Measurements from ENCODE around the gene GATD1.

Gene GATD1

DNA sequence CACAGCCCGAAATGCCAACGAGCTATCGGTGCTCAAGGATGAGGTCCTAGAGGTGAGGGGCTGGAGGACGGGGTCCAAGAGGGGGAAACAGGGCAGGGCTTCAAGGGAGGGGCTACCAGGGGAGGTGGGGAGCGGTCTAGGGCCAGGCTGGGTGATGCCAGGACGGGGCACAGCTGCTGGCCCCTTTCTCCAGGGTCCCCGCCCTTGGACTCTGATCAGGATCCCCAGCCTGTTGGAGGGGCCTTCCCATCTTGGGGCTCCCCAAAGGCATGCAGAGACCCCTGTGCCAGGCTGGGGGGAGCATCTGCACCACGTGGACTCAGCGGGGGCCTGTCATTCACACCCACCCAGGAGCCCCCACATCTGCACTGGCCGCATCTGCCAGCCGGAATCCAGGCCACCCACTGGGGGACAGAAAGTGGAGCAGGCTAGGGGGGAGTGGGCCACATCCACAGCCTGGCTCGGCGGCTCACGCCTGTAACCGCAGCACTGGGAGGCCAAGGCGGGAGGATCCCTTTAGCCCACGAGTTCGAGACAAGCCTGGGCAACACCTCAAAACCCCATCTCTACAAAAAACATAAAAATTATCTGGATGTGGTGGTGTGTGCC, 52.4 kb downstream of the GATD1 start:
- FAIRE-seq = no peak

DNA sequence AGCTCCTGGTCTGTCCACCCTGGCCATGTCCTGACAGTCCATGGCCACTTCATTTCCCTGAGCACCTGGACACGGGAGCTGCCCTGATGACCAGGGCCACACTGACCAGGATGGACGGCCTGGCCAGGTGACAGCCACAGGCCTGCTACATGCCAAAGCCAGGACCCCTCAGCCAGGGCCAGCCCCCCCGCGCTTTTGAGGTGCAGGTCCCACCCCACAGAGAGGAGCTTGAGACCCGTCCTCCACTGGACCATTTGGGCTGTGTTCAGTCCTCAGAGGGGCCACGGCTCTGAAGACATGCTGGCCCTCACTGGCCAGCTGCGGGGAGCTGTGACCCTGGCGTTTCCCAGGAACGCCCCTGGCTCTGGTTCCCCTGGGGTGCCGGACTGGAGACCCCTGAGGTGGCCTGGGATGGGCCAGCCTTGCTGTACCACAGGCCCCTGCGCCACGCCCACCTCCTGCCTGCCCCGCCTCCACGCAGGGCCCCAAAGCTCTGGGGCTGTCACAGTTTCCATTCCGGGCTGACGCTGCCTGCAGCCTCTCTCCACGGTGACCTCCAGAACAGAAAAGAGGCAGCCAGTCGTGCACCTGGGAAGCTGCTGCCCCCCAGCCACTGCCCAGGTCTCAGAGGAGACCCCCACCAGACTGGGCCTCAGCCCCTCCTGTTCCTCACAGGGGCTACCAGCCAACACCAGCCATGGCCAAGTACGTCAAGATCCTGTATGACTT, 53.1 kb downstream of the GATD1 start:
- FAIRE-seq = no peak

DNA sequence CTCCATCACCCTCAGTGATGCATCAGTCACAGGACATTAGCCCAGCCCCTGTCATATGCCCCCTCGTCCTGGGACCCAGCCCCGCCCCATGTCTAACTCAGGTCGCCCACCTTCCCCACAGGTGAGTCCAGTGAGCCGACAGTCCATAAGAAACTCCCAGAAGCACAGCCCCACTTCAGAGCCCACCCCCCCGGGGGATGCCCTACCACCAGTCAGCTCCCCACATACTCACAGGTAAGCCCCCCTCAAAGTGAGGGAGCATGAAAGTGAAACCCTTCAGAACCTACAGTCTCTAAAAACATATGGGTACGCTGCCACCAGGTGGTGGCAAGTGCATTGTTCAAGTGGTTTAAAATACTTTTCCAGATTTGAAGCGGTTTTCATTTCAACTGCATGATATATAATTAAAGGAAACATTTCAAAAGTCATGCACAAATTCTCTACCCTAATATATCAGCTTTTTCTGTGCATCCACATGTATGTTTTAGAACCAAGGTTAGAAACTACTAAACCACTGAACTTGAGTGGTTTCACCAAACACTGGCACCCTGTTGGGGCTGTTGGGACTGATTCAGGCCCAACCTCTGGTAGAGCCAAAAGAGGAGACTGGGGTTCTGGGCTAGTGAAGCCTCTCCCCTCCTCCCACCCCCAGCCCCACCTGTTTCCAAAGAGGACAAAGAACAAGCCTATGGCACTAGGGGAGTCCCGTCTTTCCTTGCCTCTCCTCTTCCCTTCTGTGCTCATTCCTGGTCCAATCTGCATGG, 54.0 kb downstream of the GATD1 start:
- FAIRE-seq = peak; percentile 94

DNA sequence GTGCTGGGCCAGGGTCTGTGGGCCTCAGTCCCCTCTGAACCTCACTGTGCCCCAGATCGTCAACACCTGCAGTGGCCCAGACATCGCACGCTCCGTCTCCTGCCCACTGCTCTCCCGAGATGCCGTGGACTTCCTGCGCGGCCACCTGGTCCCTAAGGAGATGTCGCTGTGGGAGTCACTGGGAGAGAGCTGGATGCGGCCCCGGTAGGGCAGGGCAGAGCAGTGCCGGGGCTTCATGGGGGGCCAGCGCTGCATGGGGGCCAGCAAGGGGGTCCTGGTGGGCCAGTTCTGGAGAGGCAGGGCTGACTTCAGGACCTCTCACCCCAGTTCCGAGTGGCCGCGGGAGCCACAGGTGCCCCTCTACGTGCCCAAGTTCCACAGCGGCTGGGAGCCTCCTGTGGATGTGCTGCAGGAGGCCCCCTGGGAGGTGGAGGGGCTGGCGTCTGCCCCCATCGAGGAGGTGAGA, 54.9 kb downstream of the GATD1 start:
- FAIRE-seq = no peak

DNA sequence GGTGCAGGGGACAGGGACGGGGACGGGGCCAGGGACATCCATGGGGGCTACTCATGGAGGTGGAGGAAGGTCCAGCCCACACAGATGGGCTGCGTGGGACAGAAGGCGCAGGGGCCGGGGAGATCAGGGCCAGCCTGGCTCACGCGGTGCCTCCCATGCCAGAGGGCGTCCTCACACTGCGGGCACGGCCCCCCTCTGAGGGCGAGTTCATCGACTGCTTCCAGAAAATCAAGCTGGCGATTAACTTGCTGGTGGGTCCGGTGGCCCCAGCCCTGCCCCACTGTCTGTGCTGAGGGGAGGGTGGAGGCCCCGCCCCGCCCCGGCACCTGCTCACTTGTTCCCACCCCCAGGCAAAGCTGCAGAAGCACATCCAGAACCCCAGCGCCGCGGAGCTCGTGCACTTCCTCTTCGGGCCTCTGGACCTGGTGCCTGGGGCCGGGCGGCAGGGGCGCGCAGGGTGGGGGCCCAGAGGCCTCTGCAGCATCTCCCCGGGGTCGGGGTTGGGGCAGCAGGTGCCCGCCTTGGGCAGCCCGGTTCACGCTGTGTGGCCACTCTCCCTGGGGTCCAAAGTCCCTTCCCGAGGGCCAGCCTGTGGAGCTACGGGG, 55.4 kb downstream of the GATD1 start:
- no peak for FAIRE-seq

DNA sequence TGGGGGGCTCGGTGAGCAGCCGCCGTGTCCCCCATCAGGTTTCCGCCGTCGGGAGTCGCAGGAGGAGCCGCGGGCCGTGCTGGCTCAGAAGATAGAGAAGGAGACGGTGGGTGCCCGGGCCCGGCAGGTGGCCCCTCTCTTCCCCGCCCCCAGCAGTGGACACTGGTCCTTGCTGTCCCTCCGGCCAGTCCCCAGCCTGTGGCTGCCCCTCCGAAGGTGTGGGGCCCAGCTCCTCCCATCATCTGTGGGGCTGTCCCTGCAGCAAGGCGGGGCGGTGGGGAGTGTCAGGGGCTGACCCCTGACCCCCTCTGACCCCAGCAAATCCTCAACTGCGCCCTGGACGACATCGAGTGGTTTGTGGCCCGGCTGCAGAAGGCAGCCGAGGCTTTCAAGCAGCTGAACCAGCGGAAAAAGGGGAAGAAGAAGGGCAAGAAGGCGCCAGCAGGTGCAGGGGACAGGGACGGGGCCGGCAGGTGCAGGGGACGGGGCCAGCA, 56.0 kb downstream of the GATD1 start:
- no peak for FAIRE-seq

DNA sequence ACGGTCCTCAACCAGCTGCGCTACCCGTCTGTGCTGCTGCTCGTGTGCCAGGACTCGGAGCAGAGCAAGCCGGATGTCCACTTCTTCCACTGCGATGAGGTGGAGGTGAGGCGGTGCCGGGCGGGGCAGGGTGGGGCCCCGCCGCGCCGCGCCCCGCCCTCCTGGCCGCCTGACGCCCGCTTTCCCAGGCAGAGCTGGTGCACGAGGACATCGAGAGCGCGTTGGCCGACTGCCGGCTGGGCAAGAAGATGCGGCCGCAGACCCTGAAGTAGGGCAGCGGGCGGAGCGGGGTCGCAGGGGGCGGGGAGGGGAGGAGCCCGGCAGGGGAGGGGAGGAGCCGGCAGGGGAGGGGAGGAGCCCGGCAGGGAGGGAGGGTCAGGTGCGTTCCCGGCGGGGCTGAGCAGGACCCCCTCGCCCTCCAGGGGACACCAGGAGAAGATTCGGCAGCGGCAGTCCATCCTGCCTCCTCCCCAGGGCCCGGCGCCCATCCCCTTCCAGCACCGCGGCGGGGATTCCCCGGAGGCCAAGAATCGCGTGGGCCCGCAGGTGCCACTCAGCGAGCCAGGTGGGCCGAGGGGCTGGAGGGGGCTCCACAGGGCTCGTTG, 56.5 kb downstream of the GATD1 start:
- no peak for FAIRE-seq

DNA sequence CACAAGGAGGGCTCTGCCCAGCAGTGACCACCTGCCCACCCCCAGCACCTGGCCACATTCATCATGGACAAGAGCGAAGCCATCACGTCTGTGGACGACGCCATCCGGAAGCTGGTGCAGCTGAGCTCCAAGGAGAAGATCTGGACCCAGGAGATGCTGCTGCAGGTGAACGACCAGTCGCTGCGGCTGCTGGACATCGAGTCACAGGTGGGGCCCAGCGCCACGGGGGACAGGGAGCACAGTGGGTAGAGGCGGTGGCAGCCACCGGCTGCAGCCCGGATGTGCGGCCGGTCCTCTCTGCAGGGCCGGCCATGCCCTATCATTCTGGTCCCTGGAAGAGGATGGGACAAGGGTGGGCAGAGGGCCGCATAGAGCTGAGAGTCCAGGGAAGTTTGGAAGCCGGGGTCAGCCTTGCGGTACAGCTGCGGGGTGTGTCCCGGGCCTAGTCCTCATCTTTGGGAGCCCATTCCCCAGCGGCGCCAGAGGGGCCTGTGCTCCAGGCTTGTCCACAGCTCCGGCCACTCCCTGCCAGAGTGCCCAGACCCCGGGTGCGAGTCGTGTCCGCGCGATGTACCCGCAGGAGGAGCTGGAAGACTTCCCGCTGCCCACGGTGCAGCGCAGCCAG, 57.2 kb downstream of the GATD1 start:
- FAIRE-seq = no peak

DNA sequence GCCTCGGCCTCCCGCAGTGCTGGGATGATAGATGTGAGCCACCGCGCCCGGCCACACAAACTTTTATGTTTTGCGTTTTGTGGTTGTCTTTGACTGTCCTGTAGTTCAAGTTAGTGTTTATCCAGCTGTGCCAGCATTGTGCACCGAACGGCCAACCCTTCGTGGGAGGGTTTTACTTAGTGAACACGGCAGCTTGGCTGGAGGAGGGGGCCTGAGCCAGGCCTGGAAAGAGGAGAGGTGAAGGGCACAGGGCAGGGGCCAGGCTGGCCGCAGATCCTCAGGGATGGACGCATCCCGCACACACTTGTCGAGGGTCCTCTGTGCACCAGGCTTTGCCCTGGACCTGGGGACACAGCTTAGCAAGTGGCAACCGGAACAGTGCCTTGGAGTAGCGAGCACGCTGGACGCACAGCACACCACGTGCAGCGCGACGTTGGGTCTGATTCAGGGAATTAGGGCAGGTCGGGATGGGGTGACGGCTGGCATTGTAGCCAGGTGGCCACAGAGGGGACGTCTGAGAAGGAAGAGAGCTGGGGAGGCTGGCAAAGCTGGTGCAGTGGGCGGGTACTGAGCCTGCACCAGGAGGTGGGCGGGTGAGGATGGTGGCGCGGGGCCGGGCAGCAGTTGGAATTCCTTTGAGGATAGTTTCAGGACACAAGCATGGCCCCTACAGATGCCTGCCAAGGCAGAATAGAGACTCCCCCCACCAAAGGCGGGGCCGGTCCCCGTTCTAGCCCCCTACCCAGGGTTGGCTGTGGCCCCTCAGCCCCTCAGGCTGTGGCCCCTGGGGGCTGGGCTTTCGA, 57.9 kb downstream of the GATD1 start:
- no peak for FAIRE-seq

Measured in A204.1 (cell line).